ENCODE results near the gene A1BG.
"Not testable (repeated sequence)": the region's sequence is repeated elsewhere in the genome, so short reads cannot be mapped to it uniquely, and the experiment has no call there.

A1BG gene

GRCh38 chr19:58387338-58388174, 34.3 kb upstream of the A1BG start:
- no peak for DNase-seq

GRCh38 chr19:58386576-58387337, 33.5 kb upstream of the A1BG start, which contains the start of gene RPS5:
TSS of gene RPS5 (plus strand) at chr19:58387269. CDS start at chr19:58388138, 869 bp downstream.
- DNase-seq: peak; percentile 92 to 99 (median 97)

More at GRCh38 chr19:58387338-58388174, 34.3 kb upstream of the A1BG start:
- intact Hi-C loops (cut with DNase I): no loop called here

GRCh38 chr19:58385891-58386575, 32.7 kb upstream of the A1BG start:
- peak in 4 of 42 donors; percentile 26 to 50 (median 36) for DNase-seq
- intact Hi-C loops (cut with DNase I): no loop called here

More at GRCh38 chr19:58386576-58387337, 33.5 kb upstream of the A1BG start, which contains the start of gene RPS5:
- intact Hi-C loops (cut with DNase I): no loop called here

- no peak for DNase-seq
- intact Hi-C loops (cut with DNase I): no loop called here
Observed at GRCh38 chr19:58385313-58385890, 32.1 kb upstream of the A1BG start.

GRCh38 chr19:58382997-58383603, 29.8 kb upstream of the A1BG start:
- intact Hi-C loops (cut with DNase I): no loop called here
- no peak for DNase-seq

- intact Hi-C loops (cut with DNase I): loop anchor here (2.0 kb wide), 1 partner anchor 55 kb away; the partner anchor contains the start of gene ZSCAN22
- no peak for DNase-seq
Observed at GRCh38 chr19:58381460-58382212, 28.3 kb upstream of the A1BG start.

GRCh38 chr19:58380662-58381459, 27.6 kb upstream of the A1BG start, which contains the start of gene ZNF837:
TSS of gene ZNF837 (minus strand) at chr19:58381030. CDS start at chr19:58369332, 11,698 bp downstream.
- intact Hi-C loops (cut with DNase I): loop anchor here (2.0 kb wide), 1 partner anchor 54 kb away; the partner anchor contains the start of gene ZSCAN22
- peak; percentile 96 to 100 (median 99) for DNase-seq

GRCh38 chr19:58380037-58380661, 26.9 kb upstream of the A1BG start:
- peak in 3 of 42 donors; percentile 12 to 34 (median 26) for DNase-seq
- intact Hi-C loops (cut with DNase I): loop anchor here (2.0 kb wide), 1 partner anchor 53 kb away; the partner anchor contains the start of gene ZSCAN22

- no peak for DNase-seq
- intact Hi-C loops (cut with DNase I): no loop called here
Observed at GRCh38 chr19:58379246-58379645, 26.0 kb upstream of the A1BG start.

GRCh38 chr19:58376724-58377123, 23.4 kb upstream of the A1BG start:
- DNase-seq; intact Hi-C loops (cut with DNase I): not testable (repeated sequence)

GRCh38 chr19:58374200-58374599, 20.9 kb upstream of the A1BG start:
- DNase-seq: no peak
- intact Hi-C loops (cut with DNase I): no loop called here

- intact Hi-C loops (cut with DNase I): no loop called here
- DNase-seq: peak in 2 of 42 donors; percentile 28 to 37
Observed at GRCh38 chr19:58372311-58373133, 19.2 kb upstream of the A1BG start.

GRCh38 chr19:58368561-58369360, 15.5 kb upstream of the A1BG start:
- DNase-seq: peak in 1 of 42 donors; percentile 1
- intact Hi-C loops (cut with DNase I): no loop called here

- intact Hi-C loops (cut with DNase I): no loop called here
- peak in 1 of 42 donors; percentile 1 for DNase-seq
Observed at GRCh38 chr19:58367698-58368454, 14.6 kb upstream of the A1BG start.

Data from head of caudate nucleus (tissue), 42 donors.